SK-N-SH (cell line): Measurements from ENCODE around the gene CYP26B1.

Experiments used
- CTCF ChIP-seq: fragments of 200-600 bp; sonication (generic); IDR thresholded peaks from 2 replicates; pipeline ENCODE4 v1.6.1; 2017; ENCODE audit warnings: antibody characterized with exemption, mild to moderate bottlenecking, moderate library complexity
- ELF1 ChIP-seq: IDR thresholded peaks from 2 replicates; pipeline ENCODE4 v1.4.0; 2012
- EP300 ChIP-seq, 2 experiments: IDR thresholded peaks; 2 replicates each; pipeline versions ENCODE4 v1.4.0 to v1.6.1; 2012; ENCODE audit warnings: borderline replicate concordance in 1 of 2, low read depth in 1 of 2, low read length in 1 of 2
- EZH2phosphoT487 ChIP-seq: fragments of 200-600 bp; sonication (generic); IDR thresholded peaks from 2 replicates; pipeline ENCODE4 v1.6.1; 2017; ENCODE audit warnings: low read depth, mixed run types, mild to moderate bottlenecking, antibody characterized with exemption, moderate library complexity, borderline replicate concordance
- FOXJ3 ChIP-seq: sonication (generic); formaldehyde crosslinking; IDR thresholded peaks from 2 replicates; pipeline ENCODE4 v1.5.1; 2020; ENCODE audit warnings: mild to moderate bottlenecking, missing genetic modification reagents
- GABPA ChIP-seq: IDR thresholded peaks from 2 replicates; pipeline ENCODE4 v1.4.0; 2012; ENCODE audit warnings: low read depth, mild to moderate bottlenecking
- JUND ChIP-seq: IDR thresholded peaks from 2 replicates; pipeline ENCODE4 v1.4.0; 2012
- MAX ChIP-seq: IDR thresholded peaks from 2 replicates; pipeline ENCODE4 v1.4.0; 2012; ENCODE audit warnings: low read depth
- POLR2AphosphoS5 ChIP-seq: IDR thresholded peaks from 2 replicates; pipeline ENCODE4 v1.6.1; 2012; ENCODE audit warnings: low read depth, low read length
- REST ChIP-seq: IDR thresholded peaks from 2 replicates; pipeline ENCODE4 v1.6.1; 2012; ENCODE audit warnings: mild to moderate bottlenecking, low read depth, low read length, moderate library complexity
- SMC3 ChIP-seq: IDR thresholded peaks from 2 replicates; pipeline ENCODE4 v1.6.1; 2012; ENCODE audit warnings: low read depth, low read length, improper control_type of control experiment
- TAF1 ChIP-seq: IDR thresholded peaks from 2 replicates; pipeline ENCODE4 v1.6.1; 2012; ENCODE audit warnings: low read depth, mild to moderate bottlenecking, low read length, moderate library complexity, borderline replicate concordance
- YY1 ChIP-seq: IDR thresholded peaks from 2 replicates; pipeline ENCODE4 v1.4.0; 2012; ENCODE audit warnings: low read depth, mild to moderate bottlenecking
- ZBTB33 ChIP-seq: IDR thresholded peaks from 2 replicates; pipeline ENCODE4 v1.4.0; 2012; ENCODE audit warnings: low read depth, borderline replicate concordance

- TF ChIP-seq REST (no peak), GABPA (no peak), SMC3 (no peak), EP300 (IDR thresholded peaks at IDR 0.05; ENCODE audit: borderline replicate concordance in 1 of 2, low read depth in 1 of 2, low read length in 1 of 2) (no peak), EZH2phosphoT487 (no peak), YY1 (no peak), CTCF (no peak), FOXJ3 (CRISPR knock-in tag) (no peak), MAX (no peak), POLR2AphosphoS5 (no peak), JUND (no peak), ZBTB33 (no peak), ELF1 (no peak), TAF1 (no peak)
Measured at GRCh38 chr2:72109904-72110303, 37.8 kb downstream of the CYP26B1 start.
